Subcutaneous abdominal adipose tissue (tissue), 5 donors: ENCODE results near the gene TRPV4.

Source experiments
- H3K27ac ChIP-seq: one replicate; pipeline ENCODE4 v1.7.0; 2013; ENCODE audit warnings: low read depth, mild to moderate bottlenecking, inconsistent platforms, low read length, moderate library complexity
- H3K27me3 ChIP-seq, 5 donors: one replicate each; pipeline ENCODE4 v1.7.0; 2013; ENCODE audit warnings: low read length in 5 of 5, inconsistent platforms in 1 of 5; ENCODE audit not compliant: control insufficient read depth in 5 of 5, insufficient read depth in 4 of 5
- H3K36me3 ChIP-seq, 5 donors: one replicate each; pipeline ENCODE4 v1.7.0; 2013; ENCODE audit warnings: low read length in 5 of 5; ENCODE audit not compliant: control insufficient read depth in 5 of 5, insufficient read depth in 5 of 5
- H3K4me1 ChIP-seq, 5 donors: one replicate each; pipeline ENCODE4 v1.7.0; 2013; ENCODE audit warnings: low read length in 5 of 5, mild to moderate bottlenecking in 3 of 5, moderate library complexity in 1 of 5; ENCODE audit not compliant: control insufficient read depth in 5 of 5, insufficient read depth in 5 of 5
- H3K4me3 ChIP-seq, 5 donors: one replicate each; pipeline ENCODE4 v1.7.0; 2013; ENCODE audit warnings: low read length in 5 of 5, low read depth in 1 of 5
- H3K9ac ChIP-seq, 5 donors: one replicate each; pipeline ENCODE4 v1.7.0; 2013; ENCODE audit warnings: low read length in 5 of 5, mild to moderate bottlenecking in 4 of 5, moderate library complexity in 3 of 5
- H3K9me3 ChIP-seq, 5 donors: one replicate each; pipeline ENCODE4 v1.7.0; 2013; ENCODE audit warnings: low read length in 5 of 5; ENCODE audit not compliant: control insufficient read depth in 5 of 5
- donor health status: healthy.
- donor health status: healthy.
- donor health status: healthy.
- donor health status: healthy.
- donor health status: healthy.

Gene TRPV4

DNA sequence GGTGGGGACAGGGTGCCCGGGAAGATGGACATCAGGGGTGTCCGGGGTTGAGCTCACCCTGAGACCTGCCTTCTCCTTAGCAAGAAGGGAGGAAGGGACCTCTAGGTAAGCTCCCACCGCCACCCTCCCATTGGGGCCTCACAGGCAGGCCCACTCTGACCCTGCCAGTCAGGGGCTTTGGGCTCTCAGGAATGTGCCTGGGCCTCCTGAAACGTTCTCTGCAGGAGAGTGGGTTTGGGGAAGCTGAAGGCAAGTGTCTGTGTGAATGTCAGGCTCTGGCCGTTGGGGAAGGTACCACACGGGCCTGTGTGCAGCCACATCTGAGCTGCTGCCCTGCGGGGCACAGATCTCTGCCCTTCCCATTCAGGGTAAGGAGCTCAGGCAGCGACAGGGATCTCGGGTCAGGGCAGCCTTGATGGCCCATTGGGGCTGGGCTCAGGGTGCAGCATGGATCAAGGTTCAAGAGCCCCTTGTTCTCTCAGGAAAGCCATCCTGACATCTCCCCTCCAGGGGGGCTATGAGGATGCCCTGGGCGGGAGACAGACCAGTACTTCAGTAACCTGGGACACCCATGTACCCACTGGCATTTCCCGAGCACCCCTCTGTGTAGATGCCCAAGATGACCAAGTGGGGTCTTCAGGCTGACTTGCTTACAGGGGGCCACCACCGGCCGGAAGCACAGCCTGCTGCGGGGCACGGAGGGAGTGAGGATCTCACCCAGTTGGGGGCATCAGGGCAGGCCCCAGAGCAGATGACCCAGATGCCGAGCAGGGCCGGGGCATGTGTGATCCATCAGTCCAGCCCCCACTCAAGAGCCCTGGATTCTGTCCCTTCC lies 89.9 kb downstream of the TRPV4 start:
- Histone ChIP-seq H3K9me3 (no peaks in the 10 kb centered on the region), H3K9ac (no peak overlapping the region), H3K4me1 (no peaks in the 10 kb centered on the region), H3K27me3 (peaks cover 0 to 9% (median 5%) of the 10 kb centered on the region in 5 donors), H3K27ac (no peak overlapping the region), H3K36me3 (no peaks in the 10 kb centered on the region), H3K4me3 (no peak overlapping the region)

DNA sequence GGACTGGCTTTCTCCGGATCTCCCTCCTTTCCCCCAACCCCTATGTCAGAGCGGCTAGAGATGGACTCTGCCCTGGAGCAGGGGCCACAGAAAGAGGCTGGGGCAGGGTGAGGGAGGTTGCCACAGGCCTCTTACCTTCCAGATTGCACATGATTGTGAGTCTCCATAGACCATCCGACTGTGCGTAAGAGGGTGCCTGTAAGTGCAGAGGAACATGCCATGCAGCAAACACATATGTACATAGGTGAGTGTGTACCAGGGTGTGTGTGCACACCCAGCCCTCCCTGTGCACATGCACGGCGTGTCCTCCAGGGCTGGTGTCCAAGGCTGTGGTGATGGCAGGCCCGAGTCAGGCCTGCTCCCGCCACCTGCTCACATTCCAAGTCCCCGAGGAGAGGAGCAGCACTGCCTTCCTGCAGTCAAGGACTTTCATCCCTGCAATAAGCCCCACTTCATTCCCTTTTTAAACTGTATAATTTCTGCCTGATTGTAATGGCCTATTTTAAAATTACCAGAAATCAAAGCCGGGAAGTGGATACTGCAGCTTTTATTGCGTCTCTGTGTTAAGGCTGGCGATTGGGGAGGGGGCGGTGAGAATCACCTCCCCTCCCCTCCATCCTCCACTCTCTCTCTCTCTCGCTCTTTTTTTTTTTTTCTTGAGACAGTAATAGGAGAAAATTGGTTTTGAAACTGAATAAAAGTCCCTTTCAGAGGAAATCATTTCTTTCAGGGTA lies 91.1 kb downstream of the TRPV4 start:
- peaks cover 0 to 15% (median 6%) of the 10 kb centered on the region in 5 donors for H3K27me3 ChIP-seq
- no peaks in the 10 kb centered on the region for H3K9me3 ChIP-seq
- H3K4me3 ChIP-seq: no peak overlapping the region
- no peaks in the 10 kb centered on the region for H3K4me1 ChIP-seq
- H3K9ac ChIP-seq: no peak overlapping the region
- H3K27ac ChIP-seq: no peak overlapping the region
- no peaks in the 10 kb centered on the region for H3K36me3 ChIP-seq

DNA sequence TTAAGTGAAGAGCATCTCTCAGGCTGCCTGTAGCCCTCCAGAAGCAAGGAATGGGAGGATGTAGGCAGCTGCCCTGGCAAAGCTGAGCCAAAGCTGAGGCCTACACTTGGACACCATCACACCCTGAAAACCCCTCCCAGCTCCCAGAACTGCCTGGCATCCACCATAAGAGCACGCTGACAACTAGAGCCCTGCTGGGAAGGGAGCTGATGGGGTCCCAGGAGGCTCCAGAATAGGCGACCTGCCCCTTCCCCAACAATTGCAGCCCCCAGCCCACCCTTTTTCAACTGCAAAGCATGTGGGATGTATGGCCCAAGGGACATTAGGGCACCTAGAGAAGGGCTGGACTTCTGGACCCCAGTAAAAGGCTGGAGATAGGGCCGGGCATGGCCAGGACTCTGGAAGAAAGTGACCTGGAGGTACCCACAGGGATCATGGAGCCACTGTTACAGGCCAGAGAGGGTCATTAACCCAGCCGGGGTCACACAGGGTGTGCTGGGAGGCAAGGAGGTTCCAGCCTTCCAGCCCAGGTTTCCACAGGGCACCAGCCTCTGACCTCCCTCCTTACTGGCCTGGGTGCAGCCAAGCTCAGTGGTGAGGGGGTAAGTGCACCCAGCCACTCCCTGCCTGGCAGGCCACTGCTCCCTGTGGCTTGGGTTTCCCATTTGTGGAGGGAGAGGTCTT lies 91.8 kb downstream of the TRPV4 start:
- Histone ChIP-seq H3K27ac (no peak overlapping the region), H3K4me3 (no peak overlapping the region), H3K9me3 (no peaks in the 10 kb centered on the region), H3K9ac (no peak overlapping the region), H3K36me3 (no peaks in the 10 kb centered on the region), H3K4me1 (no peaks in the 10 kb centered on the region), H3K27me3 (peaks cover 0 to 18% (median 11%) of the 10 kb centered on the region in 5 donors)

GRCh38 chr12:109740694-109741245 lies 92.4 kb downstream of the TRPV4 start:
- H3K9ac ChIP-seq: no peak overlapping the region
- peaks cover 0 to 25% (median 17%) of the 10 kb centered on the region in 5 donors for H3K27me3 ChIP-seq
- H3K4me1 ChIP-seq: no peaks in the 10 kb centered on the region
- H3K36me3 ChIP-seq: no peaks in the 10 kb centered on the region
- H3K27ac ChIP-seq: no peak overlapping the region
- no peaks in the 10 kb centered on the region for H3K9me3 ChIP-seq
- no peak overlapping the region for H3K4me3 ChIP-seq

- H3K27me3 ChIP-seq: peaks cover 0 to 31% (median 19%) of the 10 kb centered on the region in 5 donors
- H3K27ac ChIP-seq: no peak overlapping the region
- H3K9me3 ChIP-seq: no peaks in the 10 kb centered on the region
- no peaks in the 10 kb centered on the region for H3K4me1 ChIP-seq
- no peaks in the 10 kb centered on the region for H3K36me3 ChIP-seq
- no peak overlapping the region for H3K9ac ChIP-seq
- H3K4me3 ChIP-seq: no peak overlapping the region
Observed at GRCh38 chr12:109739747-109740693, 93.2 kb downstream of the TRPV4 start.

DNA sequence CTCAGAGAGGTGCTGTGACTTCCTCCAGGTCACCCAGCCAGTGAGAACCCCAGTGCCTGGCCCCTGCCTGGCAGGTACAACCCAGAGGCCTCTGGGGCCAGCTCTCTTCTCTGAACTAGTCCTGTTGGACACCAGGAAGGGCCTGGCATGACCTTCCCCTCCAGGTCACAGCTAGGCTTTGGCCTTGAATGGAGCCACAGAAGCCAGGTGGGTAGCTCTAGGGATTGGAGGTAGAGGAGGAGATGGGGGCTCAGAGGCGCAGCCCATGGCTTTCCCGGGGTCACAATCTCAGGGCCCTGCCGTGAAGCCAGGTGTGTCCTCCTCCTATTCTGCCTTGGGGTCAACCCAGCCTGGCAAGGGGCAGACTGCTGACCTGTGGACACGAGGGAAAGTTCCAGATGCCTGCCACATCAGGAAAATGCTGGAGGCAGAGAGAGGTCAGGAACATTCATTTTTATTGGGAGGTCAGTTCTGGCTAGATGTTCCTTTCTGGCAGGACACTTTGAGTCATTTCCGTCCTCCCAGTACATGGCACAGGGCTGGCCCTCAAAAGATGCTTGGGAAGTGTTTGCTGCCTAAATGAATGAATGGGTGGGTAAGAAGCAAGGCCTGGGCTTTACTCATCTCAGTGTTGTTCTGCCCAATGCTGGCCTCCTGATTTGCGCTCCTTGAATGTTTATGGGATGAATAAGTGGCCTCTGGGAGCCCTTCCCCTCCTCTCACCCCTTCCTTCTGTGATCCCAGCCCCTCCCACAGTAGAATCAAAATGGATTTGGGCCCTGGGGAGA lies 94.1 kb downstream of the TRPV4 start:
- Histone ChIP-seq H3K9me3 (no peaks in the 10 kb centered on the region), H3K27me3 (peaks cover 5 to 36% (median 23%) of the 10 kb centered on the region in 5 donors), H3K9ac (no peak overlapping the region), H3K4me3 (no peak overlapping the region), H3K4me1 (peaks cover 0 to 4% (median 0%) of the 10 kb centered on the region in 5 donors), H3K36me3 (no peaks in the 10 kb centered on the region), H3K27ac (no peak overlapping the region)

- no peak overlapping the region for H3K27ac ChIP-seq
Observed at GRCh38 chr12:109738209-109738608, 95.0 kb downstream of the TRPV4 start.

DNA sequence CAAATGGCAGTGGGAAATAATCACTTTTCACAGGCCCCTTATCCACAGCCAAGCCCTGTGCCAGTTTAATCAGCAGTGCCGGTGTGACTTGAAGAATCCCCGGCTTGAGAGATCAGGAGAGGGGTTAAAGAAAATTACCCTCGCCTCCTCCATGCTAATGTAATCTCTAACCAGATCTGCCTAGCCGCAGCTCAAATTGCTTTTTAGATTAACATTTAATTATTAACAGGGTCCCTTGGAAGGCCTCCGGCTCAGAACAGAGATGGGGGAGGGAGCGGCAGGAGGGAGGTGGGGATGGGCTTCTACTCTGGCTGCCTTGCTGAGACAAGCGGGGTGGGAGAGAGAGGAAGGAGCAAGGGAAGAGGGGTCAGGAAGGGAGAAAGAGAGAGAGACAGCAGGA lies 95.6 kb downstream of the TRPV4 start:
- H3K4me1 ChIP-seq: peaks cover 0 to 5% (median 0%) of the 10 kb centered on the region in 5 donors
- H3K27ac ChIP-seq: no peak overlapping the region
- no peaks in the 10 kb centered on the region for H3K36me3 ChIP-seq
- no peak overlapping the region for H3K9ac ChIP-seq
- peaks cover 5 to 36% (median 24%) of the 10 kb centered on the region in 5 donors for H3K27me3 ChIP-seq
- no peak overlapping the region for H3K4me3 ChIP-seq
- H3K9me3 ChIP-seq: no peaks in the 10 kb centered on the region

More at GRCh38 chr12:109738209-109738608, 95.0 kb downstream of the TRPV4 start:
- Histone ChIP-seq H3K9ac (no peak overlapping the region), H3K4me3 (no peak overlapping the region), H3K27me3 (peaks cover 5 to 36% (median 24%) of the 10 kb centered on the region in 5 donors), H3K9me3 (no peaks in the 10 kb centered on the region), H3K36me3 (no peaks in the 10 kb centered on the region), H3K4me1 (peaks cover 0 to 5% (median 0%) of the 10 kb centered on the region in 5 donors)
